GM19035 (cell line): ENCODE results near the gene ARMC6.
"Not testable (repeated sequence)": the region's sequence is repeated elsewhere in the genome, so short reads cannot be mapped to it uniquely, and the experiment has no call there.

Experiments
- ATAC-seq: cut with Tn5 transposase; IDR thresholded peaks from one replicate; pipeline ENCODE4 v1.9.1; 2021; ENCODE audit not compliant: unreplicated experiment

Gene ARMC6

GRCh38 chr19:19022380-19022961, 10.9 kb upstream of the ARMC6 start:
- no peak for ATAC-seq

GRCh38 chr19:19023376-19023775, 10.0 kb upstream of the ARMC6 start:
- not testable (repeated sequence) for ATAC-seq

- ATAC-seq = no peak
Measured at GRCh38 chr19:19025861-19026260, 7.5 kb upstream of the ARMC6 start.

GRCh38 chr19:19026299-19026971, 7.0 kb upstream of the ARMC6 start:
- ATAC-seq = no peak

- no peak for ATAC-seq
Measured at GRCh38 chr19:19027228-19027627, 6.2 kb upstream of the ARMC6 start.

GRCh38 chr19:19028526-19028925, 4.9 kb upstream of the ARMC6 start:
- no peak for ATAC-seq

GRCh38 chr19:19031891-19032290, 1.5 kb upstream of the ARMC6 start:
- no peak for ATAC-seq

GRCh38 chr19:19032420-19033175, 805 bp upstream of the ARMC6 start:
- peak; percentile 6 for ATAC-seq

GRCh38 chr19:19033176-19033425, 302 bp upstream of the ARMC6 start:
- ATAC-seq = no peak

GRCh38 chr19:19034204-19034624, 811 bp downstream of the ARMC6 start:
- ATAC-seq = no peak

GRCh38 chr19:19039901-19040300, 6.5 kb downstream of the ARMC6 start:
- ATAC-seq = no peak

- no peak for ATAC-seq
Measured at GRCh38 chr19:19040417-19040816, 7.0 kb downstream of the ARMC6 start.

GRCh38 chr19:19042732-19043280, 9.4 kb downstream of the ARMC6 start:
- no peak for ATAC-seq

GRCh38 chr19:19043481-19043880, 10.1 kb downstream of the ARMC6 start:
- ATAC-seq = no peak

GRCh38 chr19:19043881-19044280, 10.5 kb downstream of the ARMC6 start:
- no peak for ATAC-seq

GRCh38 chr19:19049406-19049805, 16.0 kb downstream of the ARMC6 start:
- no peak for ATAC-seq

- no peak for ATAC-seq
Measured at GRCh38 chr19:19050104-19050503, 16.7 kb downstream of the ARMC6 start.

- ATAC-seq = no peak
Measured at GRCh38 chr19:19050731-19051130, 17.3 kb downstream of the ARMC6 start.

- ATAC-seq = no peak
Measured at GRCh38 chr19:19051478-19052213, 18.2 kb downstream of the ARMC6 start.

- ATAC-seq = no peak
Measured at GRCh38 chr19:19052921-19053320, 19.5 kb downstream of the ARMC6 start.

- no peak for ATAC-seq
Measured at GRCh38 chr19:19053508-19054314, 20.3 kb downstream of the ARMC6 start.
